ENCODE results near the gene RADIL. TPM values are rescaled to one million over a fixed set of nuclear protein-coding genes. Genes with fewer than 3 reads are reported as not detected.

RADIL gene
- total and polyA plus RNA-seq, 9 of the 15 experiments (the other 6 are each of a cell fraction or from before 2014, with no cell fraction given): 0.06 to 8.1 (median 1.9) TPM; not detected in 1

- 91% methylated on average over 30 of the region's 35 CpGs for WGBS (ENCODE audit: insufficient coverage, low coverage, missing lambda C conversion rate)
- H3K4me1 ChIP-seq (replicated peaks in 1 of 2; ENCODE audit: control insufficient read depth in 2 of 2, insufficient read depth in 2 of 2, low read length in 2 of 2): peaks cover 0 to 12% of the 10 kb centered on the region in 2 experiments; a peak in 1 of 5 replicates
- no peaks in the 10 kb centered on the region for H3K79me2 ChIP-seq (ENCODE audit: control insufficient read depth, insufficient read depth, low read length)
- no peak overlapping the region for H2AFZ ChIP-seq (ENCODE audit: low read depth, low read length)
- H3K27ac ChIP-seq (ENCODE audit: extremely low read depth, low read depth, low read length): no peak overlapping the region
- in situ Hi-C loops (cut with MboI) (no loop called here), intact Hi-C loops (cut with micrococcal nuclease) (no loop called here)
- POLR2A ChIA-PET: no interaction called here
- DNase-seq (ENCODE audit: extremely low read depth in 1 of 4, low spot score in 3 of 4) (no peak), FAIRE-seq (no peak), ATAC-seq (no peak)
- no peaks in the 10 kb centered on the region for H3K27me3 ChIP-seq (ENCODE audit: control insufficient read depth in 2 of 2, insufficient read depth in 2 of 2, low read length in 2 of 2)
- H3K9me1 ChIP-seq (ENCODE audit: control insufficient read depth, insufficient read depth, low read length): peaks cover 5% of the 10 kb centered on the region
- no peak overlapping the region for H3K4me3 ChIP-seq
- BruUV-seq (replicated peaks): no TSS peak
- no peak overlapping the region for H3K4me2 ChIP-seq (ENCODE audit: insufficient read depth, low read length)
- H3K36me3 ChIP-seq (ENCODE audit: control insufficient read depth, insufficient read depth, low read length): peaks cover 61% of the 10 kb centered on the region; the same call in 2 of the 3 replicates
- no peaks in the 10 kb centered on the region for H3K9me3 ChIP-seq (replicated peaks; ENCODE audit: control insufficient read depth, insufficient read depth, low read depth, low read length)
- CTCF ChIA-PET (ENCODE audit: low intra/inter-chr PET ratio): interaction anchor here (0.6 kb wide), 1 partner anchor 79 kb away, joined by 4 read pairs; no protein-coding TSS in a partner anchor
- H4K20me1 ChIP-seq (replicated peaks; ENCODE audit: control insufficient read depth, insufficient read depth, low read length): 0 out of 2 replicates have a peak, but pooled peaks cover 4% of the 10 kb centered on the region
- H3K9ac ChIP-seq (ENCODE audit: insufficient read depth in 1 of 2, low read depth in 2 of 2, low read length in 2 of 2): no peak overlapping the region; a peak in 1 of 4 replicates
- TF ChIP-seq RBM22 (IDR thresholded peaks at IDR 0.05; ENCODE audit: low read depth, low read length, poor library complexity, severe bottlenecking) (peak; percentile 44), FOXP4 (CRISPR knock-in tag; IDR thresholded peaks at IDR 0.05; ENCODE audit: borderline replicate concordance) (no peak), E2F1 (CRISPR knock-in tag; IDR thresholded peaks at IDR 0.05) (no peak), CREM (IDR thresholded peaks at IDR 0.05; ENCODE audit: low read depth) (no peak), SMAD3 (CRISPR knock-in tag; conservative IDR thresholded peaks at IDR 0.05) (no peak), NFIX (CRISPR knock-in tag; IDR thresholded peaks at IDR 0.05; ENCODE audit: low read depth) (no peak), ARHGAP35 (IDR thresholded peaks at IDR 0.05; ENCODE audit: partially characterized antibody) (no peak), CBX5 (IDR thresholded peaks at IDR 0.05; ENCODE audit: borderline replicate concordance, low read depth) (no peak), RBM17 (IDR thresholded peaks at IDR 0.05; ENCODE audit: borderline replicate concordance, low read depth, low read length) (no peak), KAT7 (CRISPR knock-in tag; IDR thresholded peaks at IDR 0.05; ENCODE audit: borderline replicate concordance) (no peak), GATAD2A (IDR thresholded peaks at IDR 0.05) (no peak), FOXA1 (IDR thresholded peaks at IDR 0.05; ENCODE audit: borderline replicate concordance) (no peak), BCOR (IDR thresholded peaks at IDR 0.05) (no peak), NR4A1 (CRISPR knock-in tag; IDR thresholded peaks at IDR 0.05) (no peak), NR4A1 (tag; IDR thresholded peaks at IDR 0.05) (no peak), CBFA2T2 (conservative IDR thresholded peaks at IDR 0.05) (no peak), ERF (CRISPR knock-in tag; IDR thresholded peaks at IDR 0.05) (no peak), CREB5 (CRISPR knock-in tag; IDR thresholded peaks at IDR 0.05) (no peak), RBM15 (IDR thresholded peaks at IDR 0.05; ENCODE audit: insufficient read depth, low read length) (no peak), BRD9 (IDR thresholded peaks at IDR 0.05; ENCODE audit: low read depth, partially characterized antibody) (no peak)
Measured at GRCh38 chr7:4764402-4765007, 119.0 kb downstream of the RADIL start.
